ENCODE measurements around the gene BNC2. TPM values are rescaled to one million over a fixed set of nuclear protein-coding genes. Genes with fewer than 3 reads are reported as not detected.

The BNC2 gene
- total RNA-seq, 1 experiment from 2014 or later = 11.7 TPM

- POLR2A ChIA-PET (ENCODE audit: unreplicated experiment) = no interaction called here
- DNase-seq = peak; percentile 71
- H3K9me2 ChIP-seq (replicated peaks; ENCODE audit: low read length) = no peaks in the 10 kb centered on the region
- no peaks in the 10 kb centered on the region for H3K9me3 ChIP-seq (ENCODE audit: low read length)
- H4K20me1 ChIP-seq (ENCODE audit: low read length) = no peaks in the 10 kb centered on the region
- CTCF ChIA-PET = interaction anchor here (0.5 to 0.6 kb wide), 2 partner anchors 13 to 28 kb away, joined by 3 to 4 read pairs; no protein-coding TSS in a partner anchor
- H3K27ac ChIP-seq (ENCODE audit: low read length) = peak overlapping the region; percentile 64
- intact Hi-C loops (cut with micrococcal nuclease) = loop anchor here (2.0 to 10.0 kb wide), 2 partner anchors 47 to 193 kb away; no protein-coding TSS in a partner anchor
- peaks cover 38% of the 10 kb centered on the region for H3K79me2 ChIP-seq (ENCODE audit: low read length)
- H3K4me3 ChIP-seq (ENCODE audit: low read length) = peak overlapping the region; percentile 89
- H2AFZ ChIP-seq (ENCODE audit: low read length) = peak overlapping the region; percentile 90
- no peaks in the 10 kb centered on the region for H3K27me3 ChIP-seq (ENCODE audit: low read length)
- H3F3A ChIP-seq (ENCODE audit: low read length, unreplicated experiment) = no peaks in the 10 kb centered on the region
- peak; percentile 41 for ATAC-seq
- peaks cover 34% of the 10 kb centered on the region for H3K4me1 ChIP-seq (ENCODE audit: insufficient read depth, low read length)
- TF ChIP-seq EZH2phosphoT487 (IDR thresholded peaks at IDR 0.05; ENCODE audit: borderline replicate concordance, low read length) = no peak
- no peak for TF ChIP-seq CTCF (conservative IDR thresholded peaks at IDR 0.05; ENCODE audit: low read depth, low read length)
- TF ChIP-seq EZH2 (IDR thresholded peaks at IDR 0.05; ENCODE audit: low read length, unreplicated experiment) = no peak
- H3K9ac ChIP-seq (ENCODE audit: low read length) = peak overlapping the region; percentile 82
- H3K4me2 ChIP-seq (ENCODE audit: low read length) = peak overlapping the region; percentile 89
- BruUV-seq (replicated peaks) = no TSS peak
- no peaks in the 10 kb centered on the region for H3K36me3 ChIP-seq (ENCODE audit: low read depth, low read length)
Measured at GRCh38 chr9:16871336-16872151, 1.1 kb upstream of the BNC2 start.

DNA sequence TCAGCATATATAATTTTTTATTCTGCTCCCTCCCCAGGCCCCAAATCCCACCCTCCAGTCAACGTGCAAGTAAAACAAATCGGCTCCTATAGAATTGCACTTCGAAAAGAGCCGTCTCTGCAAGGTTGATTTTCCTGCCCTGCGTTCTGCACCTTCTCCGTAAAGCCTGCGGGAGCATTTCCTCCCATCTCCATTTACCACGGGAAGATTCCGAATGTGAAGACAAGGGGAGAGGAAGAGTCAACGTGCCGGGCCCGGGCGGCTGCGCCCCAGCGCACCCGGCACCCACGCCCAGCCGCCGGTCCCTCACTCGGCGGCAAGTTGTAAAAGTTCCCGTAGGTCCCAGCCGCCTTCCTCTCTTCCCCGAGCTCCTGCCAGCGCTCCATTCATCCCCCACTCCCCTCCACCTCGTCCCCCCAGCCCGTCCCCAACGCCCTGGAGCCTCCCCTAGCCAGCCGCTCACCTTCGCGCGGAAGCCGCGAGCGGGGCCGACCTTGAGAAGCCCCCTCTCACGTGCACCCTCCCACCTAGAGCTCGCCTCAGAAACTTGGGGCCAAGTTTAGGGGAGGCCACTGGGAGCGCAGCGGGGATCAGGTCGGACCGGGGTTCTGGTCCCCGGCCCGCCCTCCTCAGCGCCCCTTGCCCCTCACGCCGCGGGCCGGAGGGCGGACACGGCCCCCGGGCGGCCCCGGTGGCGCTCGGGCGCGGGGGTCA is 431 bp downstream of the BNC2 start:
- no TSS peak for BruUV-seq (replicated peaks)
- H3K4me1 ChIP-seq (ENCODE audit: insufficient read depth, low read length) = peaks cover 48% of the 10 kb centered on the region
- peak overlapping the region; percentile 82 for H3K9ac ChIP-seq (ENCODE audit: low read length)
- H3F3A ChIP-seq (ENCODE audit: low read length, unreplicated experiment) = no peaks in the 10 kb centered on the region
- POLR2A ChIA-PET (ENCODE audit: unreplicated experiment) = no interaction called here
- H3K9me3 ChIP-seq (ENCODE audit: low read length) = no peaks in the 10 kb centered on the region
- TF ChIP-seq EZH2phosphoT487 (IDR thresholded peaks at IDR 0.05; ENCODE audit: borderline replicate concordance, low read length) (no peak), EZH2 (IDR thresholded peaks at IDR 0.05; ENCODE audit: low read length, unreplicated experiment) (no peak), CTCF (conservative IDR thresholded peaks at IDR 0.05; ENCODE audit: low read depth, low read length) (no peak)
- no peaks in the 10 kb centered on the region for H3K36me3 ChIP-seq (ENCODE audit: low read depth, low read length)
- ATAC-seq = peak; percentile 19
- H4K20me1 ChIP-seq (ENCODE audit: low read length) = no peaks in the 10 kb centered on the region
- H3K9me2 ChIP-seq (replicated peaks; ENCODE audit: low read length) = no peaks in the 10 kb centered on the region
- H3K4me3 ChIP-seq (ENCODE audit: low read length) = peak overlapping the region; percentile 89
- H3K27me3 ChIP-seq (ENCODE audit: low read length) = no peaks in the 10 kb centered on the region
- H3K27ac ChIP-seq (ENCODE audit: low read length) = peak overlapping the region; percentile 64
- CTCF ChIA-PET = no interaction called here
- peak overlapping the region; percentile 90 for H2AFZ ChIP-seq (ENCODE audit: low read length)
- DNase-seq = peak; percentile 23
- intact Hi-C loops (cut with micrococcal nuclease) = loop anchor here (2.0 to 10.0 kb wide), 6 partner anchors 45 to 243 kb away; no protein-coding TSS in a partner anchor
- H3K4me2 ChIP-seq (ENCODE audit: low read length) = peak overlapping the region; percentile 89
- peaks cover 48% of the 10 kb centered on the region for H3K79me2 ChIP-seq (ENCODE audit: low read length)
